ENCODE data around the gene RPUSD1. TPM values are rescaled to one million over a fixed set of nuclear protein-coding genes. Genes with fewer than 3 reads are reported as not detected.

Gene RPUSD1
- total and polyA plus RNA-seq, 2 experiments from 2014 or later, result 27.6 to 37.8 TPM

GRCh38 chr16:785563-786535 lies 2.3 kb downstream of the RPUSD1 start:
- no peak for TF ChIP-seq EZH2phosphoT487 (IDR thresholded peaks at IDR 0.05; ENCODE audit: low read depth, severe bottlenecking, unreplicated experiment)
- no peak for TF ChIP-seq EZH2 (IDR thresholded peaks at IDR 0.05; ENCODE audit: borderline replicate concordance)
- peak; percentile 66 for TF ChIP-seq CTCF (IDR thresholded peaks at IDR 0.05; ENCODE audit: poor library complexity)

GRCh38 chr16:784431-784830 lies 3.8 kb downstream of the RPUSD1 start:
- no peak for TF ChIP-seq CTCF (IDR thresholded peaks at IDR 0.05; ENCODE audit: poor library complexity)
- TF ChIP-seq EZH2phosphoT487 (IDR thresholded peaks at IDR 0.05; ENCODE audit: low read depth, severe bottlenecking, unreplicated experiment), result no peak
- no peak for TF ChIP-seq EZH2 (IDR thresholded peaks at IDR 0.05; ENCODE audit: borderline replicate concordance)
- no peak overlapping the region for H3K4me2 ChIP-seq
- H2AFZ ChIP-seq, result no peak overlapping the region
- peaks cover 5% of the 10 kb centered on the region for H4K20me1 ChIP-seq (ENCODE audit: insufficient read depth, poor library complexity, severe bottlenecking)
- H3K9me2 ChIP-seq (replicated peaks; ENCODE audit: insufficient read depth), result no peaks in the 10 kb centered on the region
- DNase-seq (ENCODE audit: low spot score), result no peak
- WGBS (ENCODE audit: low lambda C conversion rate, missing lambda C conversion rate), result 95% methylated on average over 18 of the region's 19 CpGs
- no peak overlapping the region for H3K27ac ChIP-seq
- peaks cover 18% of the 10 kb centered on the region for H3K79me2 ChIP-seq
- no peaks in the 10 kb centered on the region for H3K27me3 ChIP-seq
- no peaks in the 10 kb centered on the region for H3K36me3 ChIP-seq (replicated peaks; ENCODE audit: insufficient read depth, low read depth)
- H3K9me3 ChIP-seq (ENCODE audit: low read depth), result no peaks in the 10 kb centered on the region
- H3K4me3 ChIP-seq, result no peak overlapping the region
- peaks cover 7% of the 10 kb centered on the region for H3K4me1 ChIP-seq (ENCODE audit: insufficient read depth)

More at GRCh38 chr16:785563-786535, 2.3 kb downstream of the RPUSD1 start:
- Histone ChIP-seq H3K9me2 (replicated peaks; ENCODE audit: insufficient read depth) (no peaks in the 10 kb centered on the region), H3K4me3 (no peak overlapping the region), H3K4me1 (ENCODE audit: insufficient read depth) (peaks cover 7% of the 10 kb centered on the region), H3K27me3 (no peaks in the 10 kb centered on the region), H4K20me1 (ENCODE audit: insufficient read depth, poor library complexity, severe bottlenecking) (peaks cover 5% of the 10 kb centered on the region), H3K79me2 (peaks cover 19% of the 10 kb centered on the region), H3K36me3 (replicated peaks; ENCODE audit: insufficient read depth, low read depth) (no peaks in the 10 kb centered on the region), H3K4me2 (no peak overlapping the region), H3K27ac (no peak overlapping the region), H2AFZ (no peak overlapping the region), H3K9me3 (ENCODE audit: low read depth) (no peaks in the 10 kb centered on the region)
- WGBS (ENCODE audit: low lambda C conversion rate, missing lambda C conversion rate), result 75% methylated on average over 37 of the region's 58 CpGs
- peak; percentile 85 for DNase-seq (ENCODE audit: low spot score)

- Histone ChIP-seq H3K9me2 (replicated peaks; ENCODE audit: insufficient read depth) (no peaks in the 10 kb centered on the region), H3K79me2 (peaks cover 12% of the 10 kb centered on the region), H3K4me1 (ENCODE audit: insufficient read depth) (peaks cover 7% of the 10 kb centered on the region), H3K9me3 (ENCODE audit: low read depth) (no peaks in the 10 kb centered on the region), H3K27me3 (no peaks in the 10 kb centered on the region), H3K4me2 (no peak overlapping the region), H4K20me1 (ENCODE audit: insufficient read depth, poor library complexity, severe bottlenecking) (peaks cover 5% of the 10 kb centered on the region), H2AFZ (no peak overlapping the region), H3K27ac (no peak overlapping the region), H3K4me3 (no peak overlapping the region), H3K36me3 (replicated peaks; ENCODE audit: insufficient read depth, low read depth) (no peaks in the 10 kb centered on the region)
- no peak for TF ChIP-seq EZH2 (IDR thresholded peaks at IDR 0.05; ENCODE audit: borderline replicate concordance)
- 74% methylated on average over 10 of the region's 17 CpGs for WGBS (ENCODE audit: low lambda C conversion rate, missing lambda C conversion rate)
- no peak for DNase-seq (ENCODE audit: low spot score)
Measured at GRCh38 chr16:783404-784161, 4.6 kb downstream of the RPUSD1 start.
